GM19395 (cell line): ENCODE measurements around the gene TTC7B.

Experiments
- ATAC-seq: cut with Tn5 transposase; IDR thresholded peaks from one replicate; pipeline ENCODE4 v1.9.1; 2021; ENCODE audit warnings: mild to moderate bottlenecking, moderate library complexity; ENCODE audit not compliant: unreplicated experiment

The TTC7B gene

GRCh38 chr14:90678846-90679362 lies 137.3 kb downstream of the TTC7B start:
- no peak for ATAC-seq

- ATAC-seq, result no peak
Measured at GRCh38 chr14:90678420-90678819, 137.8 kb downstream of the TTC7B start.

GRCh38 chr14:90677484-90678050 lies 138.7 kb downstream of the TTC7B start:
- no peak for ATAC-seq

GRCh38 chr14:90676912-90677311 lies 139.3 kb downstream of the TTC7B start:
- ATAC-seq, result no peak

- no peak for ATAC-seq
Measured at GRCh38 chr14:90676356-90676755, 139.9 kb downstream of the TTC7B start.

GRCh38 chr14:90675399-90675798 lies 140.8 kb downstream of the TTC7B start:
- ATAC-seq, result no peak

GRCh38 chr14:90674716-90675115 lies 141.5 kb downstream of the TTC7B start:
- ATAC-seq, result no peak

- ATAC-seq, result no peak
Measured at GRCh38 chr14:90674043-90674670, 142.1 kb downstream of the TTC7B start.

GRCh38 chr14:90671382-90672234 lies 144.6 kb downstream of the TTC7B start:
- no peak for ATAC-seq

GRCh38 chr14:90669731-90670130 lies 146.5 kb downstream of the TTC7B start:
- ATAC-seq, result no peak

- ATAC-seq, result no peak
Measured at GRCh38 chr14:90666571-90666970, 149.7 kb downstream of the TTC7B start.

GRCh38 chr14:90665321-90666000 lies 150.8 kb downstream of the TTC7B start:
- no peak for ATAC-seq

- ATAC-seq, result no peak
Measured at GRCh38 chr14:90664911-90665310, 151.3 kb downstream of the TTC7B start.

- no peak for ATAC-seq
Measured at GRCh38 chr14:90663680-90664079, 152.6 kb downstream of the TTC7B start.

- no peak for ATAC-seq
Measured at GRCh38 chr14:90663140-90663539, 153.1 kb downstream of the TTC7B start.

- ATAC-seq, result no peak
Measured at GRCh38 chr14:90661866-90662265, 154.4 kb downstream of the TTC7B start.

GRCh38 chr14:90660865-90661570 lies 155.2 kb downstream of the TTC7B start:
- no peak for ATAC-seq

- no peak for ATAC-seq
Measured at GRCh38 chr14:90659156-90659555, 157.1 kb downstream of the TTC7B start.

GRCh38 chr14:90658541-90658967 lies 157.7 kb downstream of the TTC7B start:
- no peak for ATAC-seq

- ATAC-seq, result no peak
Measured at GRCh38 chr14:90656973-90657372, 159.3 kb downstream of the TTC7B start.

- no peak for ATAC-seq
Measured at GRCh38 chr14:90655829-90656228, 160.4 kb downstream of the TTC7B start.
